Superior temporal gyrus (tissue), 1 donor: Measurements from ENCODE around the gene NKX1-1.

Source experiments
- DNase-seq: peaks from one replicate; pipeline ENCODE4 v3.0.0-alpha.2; 2016; ENCODE audit errors: extremely low spot score

NKX1-1 gene

DNA sequence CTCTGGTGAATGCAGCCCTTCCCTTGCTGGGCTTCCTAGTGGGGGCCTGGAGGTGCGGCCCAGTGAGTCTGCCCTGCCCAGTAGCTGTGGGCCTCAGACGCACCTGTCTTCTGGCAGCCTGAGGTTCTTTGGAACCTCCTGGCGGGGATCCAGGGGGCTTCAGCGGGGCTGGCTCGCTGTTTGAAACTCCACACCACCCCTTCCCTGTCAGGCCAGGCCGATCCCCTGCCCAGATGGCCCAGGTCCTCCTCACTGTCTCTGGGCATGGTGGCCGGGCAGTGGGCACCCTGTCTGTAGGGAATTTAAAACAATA lies 10.7 kb upstream of the NKX1-1 start:
- no peak for DNase-seq

DNA sequence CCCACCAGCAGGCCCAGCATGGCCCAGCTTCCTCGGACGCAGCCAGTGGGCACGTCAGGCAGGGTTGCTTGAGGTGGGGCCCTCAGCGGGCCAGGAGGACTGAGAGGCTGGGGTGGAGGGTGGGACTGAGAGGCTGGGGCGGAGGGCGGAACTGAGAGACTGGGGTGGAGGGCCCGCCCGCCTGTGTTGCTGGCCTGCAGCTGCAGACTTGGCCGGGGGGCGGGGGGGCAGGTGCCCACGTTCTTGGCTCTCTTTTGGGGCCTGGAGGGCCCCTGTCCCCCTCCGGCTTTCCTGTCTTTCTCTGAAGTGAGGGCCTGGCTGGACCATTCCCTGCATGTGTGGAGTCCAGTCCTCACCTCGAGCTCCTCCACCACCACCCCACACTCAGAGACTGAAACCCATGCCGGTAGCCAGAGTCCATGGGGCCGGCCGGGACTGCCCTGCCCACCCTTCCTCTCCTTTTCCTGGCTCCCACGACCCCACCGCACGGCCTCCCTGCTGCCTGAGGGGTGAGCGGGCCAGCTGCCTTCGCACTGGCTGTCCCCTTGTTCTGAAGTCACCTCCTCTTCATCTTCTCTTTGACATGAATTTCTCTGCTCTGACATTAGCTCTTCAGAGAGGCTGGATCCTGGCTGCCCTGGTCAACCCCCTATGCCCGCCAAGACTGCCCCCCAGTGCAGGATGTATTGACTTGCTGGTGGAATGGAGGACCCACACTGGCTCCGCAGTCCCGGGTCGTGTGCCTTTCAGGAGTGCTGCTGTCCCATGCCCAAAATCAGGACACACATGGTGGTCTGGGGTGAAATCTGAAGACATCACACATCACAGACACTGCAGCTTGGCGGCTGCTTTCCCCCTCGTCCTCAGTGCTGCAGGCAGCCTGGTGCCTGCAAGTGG lies 10.1 kb upstream of the NKX1-1 start:
- DNase-seq: no peak

DNA sequence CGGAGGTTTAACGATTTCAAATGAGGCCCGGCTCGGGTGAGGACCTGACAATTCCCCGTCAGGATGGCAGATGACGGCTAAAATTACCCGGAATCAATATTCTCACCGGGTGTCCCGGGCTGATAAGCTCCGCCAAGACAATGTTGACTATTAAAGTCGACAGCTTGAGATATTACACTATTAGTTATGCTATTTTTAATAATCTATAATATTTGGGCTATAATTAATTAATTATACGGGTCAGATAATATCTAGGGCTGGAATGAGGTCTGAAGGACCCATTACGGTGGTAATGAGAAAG lies 9.4 kb upstream of the NKX1-1 start:
- no peak for DNase-seq

DNA sequence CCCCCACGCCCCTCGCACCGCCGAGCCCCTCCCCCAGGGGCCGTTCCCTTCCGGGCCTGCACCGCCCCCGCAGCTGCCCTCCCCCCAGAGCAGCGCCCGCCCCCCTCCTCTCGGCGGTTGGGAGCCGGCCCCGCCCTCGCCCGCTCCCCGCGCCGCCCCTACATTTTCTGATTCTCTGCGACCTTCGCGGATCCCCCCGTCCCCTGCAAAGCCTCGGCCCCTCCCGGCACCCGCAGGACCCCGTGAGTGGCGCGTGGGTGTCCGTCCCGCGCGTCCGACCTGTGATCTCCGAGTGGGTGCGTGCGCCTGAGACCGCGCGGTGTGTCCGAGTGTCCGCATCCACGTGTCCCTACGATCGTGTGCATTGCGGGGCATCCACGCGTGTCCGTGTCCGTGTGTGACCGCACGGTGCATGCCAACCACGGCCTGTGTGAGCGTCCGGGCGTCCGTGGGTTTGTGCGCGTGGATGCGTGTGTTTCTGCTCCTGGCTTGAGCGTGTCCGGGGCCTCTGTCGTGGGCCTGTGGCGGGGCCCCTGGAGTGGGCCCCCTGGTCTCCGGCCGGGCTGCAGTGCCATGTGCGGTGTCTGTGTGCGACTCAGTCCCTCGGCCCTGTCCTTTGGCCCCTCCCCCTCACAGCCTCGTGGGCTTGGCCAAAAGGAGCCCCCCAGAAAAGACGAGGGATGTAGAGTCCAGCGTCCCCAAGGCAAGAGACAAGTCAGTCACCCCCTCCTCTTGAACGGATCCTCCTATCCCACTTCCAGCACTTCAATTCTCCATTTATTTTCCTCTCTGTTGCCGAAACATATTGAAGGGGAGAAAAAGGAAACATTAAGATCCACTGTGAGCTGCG lies 8.8 kb upstream of the NKX1-1 start:
- no peak for DNase-seq

DNA sequence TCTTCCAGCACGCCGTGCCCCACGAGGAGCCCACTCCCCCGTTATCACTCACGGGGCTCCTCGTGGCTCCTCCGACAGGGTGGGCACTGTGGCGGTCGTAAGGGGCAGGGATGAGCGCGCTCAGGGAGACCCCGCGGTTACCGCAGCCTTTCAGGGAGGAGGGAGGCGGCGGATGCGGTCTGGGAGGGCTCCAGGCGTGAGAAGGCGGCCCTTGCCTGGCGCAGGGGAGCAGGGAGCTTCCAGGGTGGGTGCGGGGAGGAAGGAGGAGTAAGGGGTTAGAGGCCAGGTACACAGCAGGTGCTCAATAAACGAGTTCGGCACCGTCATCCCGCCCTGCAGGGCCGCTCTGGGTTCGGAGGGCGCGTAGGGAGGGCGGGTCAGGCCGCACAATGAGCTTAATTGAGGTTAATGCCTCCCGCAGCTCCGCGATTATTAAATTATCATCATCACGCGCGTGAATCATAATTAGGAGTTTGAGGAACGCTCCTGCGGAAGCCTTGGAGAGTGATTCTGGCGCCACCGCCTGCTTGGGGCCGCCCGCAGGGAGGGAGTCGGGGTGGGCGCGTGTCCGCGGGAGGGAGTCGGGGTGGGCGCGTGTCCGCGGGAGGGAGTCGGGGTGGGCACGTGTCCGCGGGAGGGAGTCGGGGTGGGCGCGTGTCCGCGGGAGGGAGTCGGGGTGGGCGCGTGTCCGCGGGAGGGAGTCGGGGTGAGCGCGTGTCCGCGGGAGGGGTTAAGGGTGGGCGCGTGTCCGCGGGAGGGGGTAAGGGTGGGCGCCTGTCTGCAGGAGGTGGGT lies 7.6 kb upstream of the NKX1-1 start:
- no peak for DNase-seq

DNA sequence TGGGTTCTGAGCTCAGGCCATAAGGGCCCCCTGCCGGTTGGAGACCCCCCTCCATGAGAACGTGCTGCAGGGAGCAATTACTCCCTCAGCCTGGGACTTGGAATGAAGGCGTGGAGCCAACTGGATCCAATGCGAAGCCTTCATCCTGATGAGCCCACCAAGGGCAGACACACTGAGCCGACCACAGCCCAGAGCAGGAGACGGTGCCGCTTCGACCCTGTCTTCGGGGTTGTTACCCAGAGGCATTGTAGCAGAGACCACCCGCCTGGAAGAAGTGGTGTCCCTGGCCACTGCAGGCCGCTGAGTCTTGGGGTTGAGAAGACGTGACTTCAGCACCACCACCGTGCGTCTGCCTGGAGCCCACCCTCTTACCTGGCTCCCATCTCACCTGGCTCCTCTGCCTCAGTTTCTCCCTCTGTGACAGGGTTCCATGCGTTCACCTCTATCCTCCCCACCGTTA lies 7.0 kb upstream of the NKX1-1 start:
- DNase-seq: no peak

DNA sequence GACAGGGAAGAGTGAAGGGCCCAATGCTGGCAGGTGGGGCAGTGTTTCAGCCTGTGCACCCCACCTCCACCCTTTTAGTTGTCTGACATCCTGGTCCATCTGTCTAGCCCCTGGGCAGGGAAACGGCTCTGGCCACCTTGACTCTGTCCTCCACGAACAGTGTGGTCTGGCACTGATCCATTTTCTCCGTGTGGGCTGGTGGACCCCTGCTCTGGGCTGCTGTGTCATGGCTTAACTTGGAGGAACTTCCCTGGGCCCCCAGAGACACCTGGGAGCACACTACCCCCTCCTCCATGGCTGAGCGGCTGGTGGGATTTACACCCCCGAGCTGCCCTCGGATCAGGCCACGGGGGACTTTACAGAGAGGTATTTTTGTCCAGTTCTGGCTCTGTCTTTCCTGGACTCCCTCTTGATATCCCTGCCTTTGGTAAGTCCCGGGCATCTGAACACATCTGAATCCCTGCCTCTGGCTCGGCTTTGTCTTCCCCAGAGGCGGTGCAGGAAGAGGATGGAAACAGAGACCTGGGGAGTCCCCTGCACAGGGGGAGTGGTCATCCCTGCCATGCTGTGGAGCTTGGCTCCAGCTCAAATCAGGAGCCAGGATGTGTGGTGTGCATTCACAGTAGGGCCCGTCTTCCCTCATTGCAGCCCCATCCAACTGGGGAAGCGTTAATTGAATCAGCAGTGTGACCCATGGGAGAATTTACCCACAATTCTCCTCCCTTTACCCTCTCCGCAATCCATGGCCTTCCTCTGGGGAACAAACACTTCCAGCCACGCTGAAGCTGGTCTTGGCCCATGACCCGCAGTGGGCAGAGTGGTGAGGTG lies 6.3 kb upstream of the NKX1-1 start:
- no peak for DNase-seq

DNA sequence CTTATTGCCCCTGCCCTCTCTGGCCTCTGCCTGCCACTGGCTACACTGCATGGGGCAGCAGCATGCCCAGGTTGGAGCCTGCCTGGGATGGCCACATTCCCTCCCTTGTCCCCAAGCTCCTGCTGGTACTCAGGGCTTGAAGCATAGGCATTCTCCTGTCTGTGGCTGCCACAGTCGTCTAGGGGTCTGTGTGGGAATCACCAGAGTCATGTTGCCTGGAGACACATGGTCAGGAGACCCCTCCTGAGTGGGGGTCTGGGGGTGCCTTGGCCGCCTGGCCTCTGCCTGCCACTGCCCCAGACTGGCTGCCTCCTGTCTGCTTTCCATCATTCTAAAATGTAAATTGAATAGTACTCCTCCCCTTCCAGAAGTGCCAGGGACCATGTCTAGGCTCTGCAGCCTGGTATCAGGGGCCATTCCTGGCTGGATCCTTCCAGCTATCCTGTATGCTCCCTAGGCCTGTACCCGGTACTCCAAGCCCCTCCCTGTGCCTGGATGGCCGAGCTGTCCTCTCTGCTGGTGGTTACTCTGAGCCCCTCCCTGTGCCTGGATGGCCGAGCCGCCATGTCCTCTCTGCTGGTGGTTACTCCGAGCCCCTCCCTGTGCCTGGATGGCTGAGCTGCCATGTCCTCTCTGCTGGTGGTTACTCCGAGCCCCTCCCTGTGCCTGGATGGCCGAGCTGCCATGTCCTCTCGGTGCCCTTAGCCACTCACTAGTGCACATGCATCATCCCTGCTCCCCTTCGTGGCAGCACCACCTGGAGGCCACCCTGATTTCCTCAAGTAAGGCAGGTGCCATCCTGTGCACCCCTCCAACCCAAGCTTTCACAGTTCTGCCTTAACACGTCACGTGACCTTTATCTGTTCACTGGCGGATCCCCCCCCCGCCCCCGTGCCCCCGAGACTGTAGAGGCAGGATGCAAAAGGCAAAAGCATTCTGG lies 5.5 kb upstream of the NKX1-1 start:
- no peak for DNase-seq

DNA sequence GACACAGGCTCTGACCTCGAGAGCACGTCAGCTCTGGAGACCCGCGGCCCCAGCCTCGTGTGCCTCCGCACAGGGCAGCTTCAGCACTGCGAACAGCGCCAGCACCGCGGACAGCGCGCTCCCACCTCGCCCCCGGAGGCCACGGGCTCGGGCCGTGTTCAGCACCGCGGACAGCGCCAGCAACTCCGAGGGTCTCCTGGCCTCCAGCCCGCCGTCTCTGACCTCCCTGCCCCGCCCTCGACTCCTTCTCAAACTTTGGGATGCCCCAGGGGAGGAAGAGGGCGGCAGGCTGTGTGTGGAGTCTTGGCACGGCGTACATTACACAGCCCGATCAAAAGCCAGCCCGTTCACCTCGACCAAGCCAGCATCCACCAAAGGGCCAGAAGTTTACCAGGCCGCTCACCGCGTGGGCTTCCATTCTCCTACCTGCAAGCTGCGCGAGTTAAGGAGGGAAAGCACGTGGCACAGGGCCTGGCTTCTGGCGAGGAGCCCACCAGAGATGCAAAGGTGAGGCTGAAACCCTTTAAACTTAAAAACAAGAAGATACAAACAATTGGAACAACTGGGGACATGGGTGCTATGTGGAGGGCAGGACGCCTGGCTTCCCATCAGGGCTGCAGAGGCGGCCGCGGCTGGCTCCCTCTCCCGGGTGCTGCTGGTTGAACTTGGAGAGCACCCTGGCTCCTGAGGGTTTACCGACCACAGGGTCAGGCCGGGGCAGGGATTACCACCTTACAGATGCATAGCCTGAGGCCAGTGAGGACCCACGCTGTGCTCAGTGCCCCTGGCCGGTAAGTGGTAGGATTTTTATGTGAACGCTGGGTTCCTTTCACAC lies 4.5 kb upstream of the NKX1-1 start:
- no peak for DNase-seq

DNA sequence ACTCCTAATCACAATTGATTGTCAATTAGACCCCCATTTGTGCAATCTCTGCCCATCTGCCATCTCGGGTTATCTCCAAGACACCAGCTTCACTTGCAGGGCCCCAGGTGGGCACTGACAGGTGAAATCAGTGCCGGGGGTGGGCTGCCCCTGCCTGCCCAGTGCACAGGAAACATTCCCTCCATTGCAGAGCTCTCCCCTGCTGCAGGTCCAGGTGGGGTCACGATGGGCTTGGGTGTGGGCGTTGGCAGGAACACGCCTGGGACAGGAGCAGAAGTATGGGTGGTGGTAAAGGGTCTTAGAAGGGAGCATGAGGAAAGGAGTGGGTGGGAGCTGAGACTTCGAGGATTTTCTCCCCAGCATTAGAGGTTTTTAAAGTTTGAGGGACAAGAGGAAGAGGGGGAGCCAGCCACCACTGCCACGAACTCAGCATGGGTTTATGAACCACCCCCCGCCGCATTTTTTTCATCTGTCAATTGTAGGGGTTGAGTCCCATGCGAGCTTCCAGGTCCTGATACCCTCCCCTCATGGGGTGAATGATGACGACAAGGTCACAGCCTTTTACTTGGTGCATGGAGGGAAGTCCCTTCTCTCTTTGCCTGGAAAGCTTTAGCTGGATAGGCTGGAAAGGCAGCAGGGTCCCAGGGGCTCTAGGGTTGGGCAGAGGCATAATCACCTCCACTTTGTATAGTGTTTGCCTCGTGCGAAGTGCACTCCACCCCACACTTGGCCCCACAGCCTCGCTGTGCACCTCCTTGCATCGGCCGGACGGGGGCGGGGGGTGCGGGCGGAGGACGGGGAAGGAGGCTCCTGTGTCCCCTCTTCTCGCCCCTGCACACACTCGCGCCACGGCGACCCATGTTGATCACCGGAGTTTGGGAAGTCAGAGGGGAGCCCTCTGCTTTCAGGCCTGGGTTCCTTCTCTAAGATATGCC lies 3.5 kb upstream of the NKX1-1 start:
- DNase-seq: no peak

DNA sequence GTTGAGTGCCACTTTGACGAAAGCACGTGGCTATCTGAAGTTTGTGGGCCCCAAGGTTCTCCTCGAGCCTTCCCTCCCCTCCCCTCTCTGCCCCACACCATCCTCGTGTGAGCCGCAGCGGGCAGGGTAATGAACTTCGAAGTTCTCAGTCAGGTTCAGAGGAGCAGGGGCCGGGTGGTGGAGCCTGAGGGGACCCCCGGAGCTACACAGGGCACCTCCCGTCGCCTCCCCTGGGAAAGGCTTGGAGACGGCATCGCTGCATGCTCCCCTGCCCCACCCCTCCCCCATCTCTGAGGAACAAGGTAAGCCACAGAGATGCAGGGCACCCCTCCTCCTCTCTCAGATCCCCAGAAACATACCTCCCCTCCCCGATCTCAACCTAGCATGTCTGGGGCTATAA lies 2.8 kb upstream of the NKX1-1 start:
- DNase-seq: no peak

DNA sequence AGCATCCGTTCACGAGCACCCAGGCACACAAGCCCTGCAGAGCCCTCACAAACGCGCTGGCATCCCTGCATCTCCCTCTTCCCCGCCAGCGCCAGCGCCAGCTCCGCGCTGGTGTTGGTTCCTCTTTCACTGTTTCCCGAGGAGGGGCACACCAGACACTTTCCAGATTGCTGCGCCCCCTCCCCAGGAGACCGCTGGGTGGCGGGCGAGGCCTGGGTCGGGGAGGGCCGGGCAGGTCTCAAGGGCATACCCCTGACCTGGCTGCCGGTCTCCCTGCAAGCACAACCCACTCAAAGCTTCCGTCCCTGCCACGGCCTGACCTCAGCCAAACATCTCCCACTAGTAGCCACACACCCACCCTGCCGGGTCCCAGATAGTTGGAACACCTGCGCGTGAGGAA lies 2.2 kb upstream of the NKX1-1 start:
- no peak for DNase-seq

DNA sequence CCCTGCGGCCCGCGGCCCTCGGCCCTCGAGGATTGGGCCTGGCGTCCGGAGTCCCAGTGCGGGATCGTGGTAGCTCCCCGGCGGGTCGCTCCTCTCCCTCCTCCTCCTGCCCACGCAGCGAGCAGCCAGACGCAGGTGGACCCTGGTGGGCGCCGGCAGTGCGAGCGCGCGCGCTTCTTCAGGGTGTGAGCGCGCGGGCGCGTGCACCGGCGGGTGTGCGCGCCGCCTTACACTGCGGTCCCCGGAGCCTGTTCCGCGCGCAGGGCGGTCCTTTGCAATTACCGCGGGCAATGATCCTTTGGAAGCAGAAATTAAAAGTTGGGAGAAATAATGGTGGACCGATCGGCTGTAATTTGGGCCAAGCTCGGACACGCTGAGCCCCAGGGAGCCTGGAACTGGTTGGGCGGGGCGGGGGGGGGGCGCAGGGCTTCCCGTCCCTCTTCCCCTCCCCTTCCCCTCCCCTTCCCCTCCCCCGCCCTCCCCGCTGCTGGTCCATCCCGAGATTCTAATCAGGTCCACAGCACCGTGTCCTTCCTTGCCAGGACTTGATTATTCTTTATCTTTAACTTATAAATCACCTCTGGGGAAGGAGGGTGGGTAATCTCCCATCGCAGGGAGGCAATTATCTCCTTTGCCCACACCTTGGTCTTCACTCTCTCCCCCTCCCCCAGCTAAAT lies 1.6 kb upstream of the NKX1-1 start:
- DNase-seq: no peak

DNA sequence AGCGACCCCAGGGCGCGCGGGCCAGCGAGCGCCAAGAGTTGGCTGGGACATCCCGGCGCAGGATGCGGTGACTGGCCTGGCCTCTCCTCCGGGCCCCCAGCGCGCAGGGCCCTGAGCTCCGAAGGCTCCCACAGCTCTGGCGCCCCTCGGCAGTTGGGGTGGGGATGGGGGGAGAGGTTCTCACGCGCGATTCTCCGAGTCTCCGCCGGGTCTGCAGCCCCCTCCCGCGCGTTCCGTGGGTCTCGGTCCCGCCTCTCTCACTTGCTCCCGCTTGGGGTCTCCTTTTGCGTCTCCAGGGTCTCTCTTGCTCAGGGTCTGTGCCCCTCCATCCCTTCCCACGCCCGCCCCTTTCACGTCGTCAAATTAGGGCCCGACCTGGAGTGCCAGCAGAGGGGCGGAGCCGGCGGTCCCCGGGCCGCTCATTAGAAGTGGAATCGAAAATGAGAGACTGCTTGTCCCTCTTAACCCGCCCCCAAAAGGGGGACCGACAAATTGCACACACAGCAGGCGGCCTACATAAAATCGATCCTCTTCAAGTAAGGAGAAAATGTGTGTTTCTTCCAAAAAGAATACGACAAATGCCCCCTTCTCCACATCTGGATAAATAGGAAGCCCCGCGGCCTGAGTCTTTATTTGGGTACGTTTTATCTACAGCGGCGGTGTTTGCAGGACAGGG lies 877 bp upstream of the NKX1-1 start:
- DNase-seq: no peak

DNA sequence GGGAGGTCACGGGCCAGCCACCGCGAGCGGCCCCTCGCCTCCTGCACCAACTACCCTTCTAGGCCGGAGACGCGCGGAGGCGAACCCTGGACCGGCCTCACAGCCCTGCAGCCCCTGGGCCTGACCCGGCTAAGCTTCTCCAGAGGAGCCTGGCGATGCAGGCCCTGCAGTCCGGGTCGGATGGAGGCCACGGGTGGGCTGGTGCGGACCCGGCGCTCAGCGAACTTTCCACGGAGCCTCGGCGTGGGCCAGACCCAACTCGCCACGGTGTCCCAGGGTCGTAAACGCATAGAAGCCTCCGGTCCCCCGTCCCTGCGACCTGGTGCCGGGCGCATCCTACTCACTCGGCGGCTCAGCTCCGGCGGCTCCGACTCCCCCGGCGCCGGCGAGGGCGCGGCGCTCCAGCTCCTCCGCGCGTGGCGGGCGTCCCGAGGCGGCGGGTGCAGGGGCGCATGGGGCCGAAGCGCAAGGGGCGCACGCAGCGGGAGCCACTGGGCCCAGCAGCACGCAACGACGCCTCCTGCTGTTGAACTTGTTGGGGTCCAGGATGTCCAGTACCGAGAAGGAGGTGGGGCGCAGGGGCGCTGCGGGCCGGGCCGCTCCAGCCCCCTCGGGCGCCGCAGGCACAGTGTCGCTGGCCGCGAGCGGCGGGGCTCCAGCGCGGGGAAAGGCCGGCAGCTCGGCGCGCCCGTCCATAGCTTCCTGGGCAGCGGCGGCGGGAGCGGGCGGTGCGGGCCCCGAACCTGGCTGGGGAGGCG lies 427 bp downstream of the NKX1-1 start:
- DNase-seq: no peak

DNA sequence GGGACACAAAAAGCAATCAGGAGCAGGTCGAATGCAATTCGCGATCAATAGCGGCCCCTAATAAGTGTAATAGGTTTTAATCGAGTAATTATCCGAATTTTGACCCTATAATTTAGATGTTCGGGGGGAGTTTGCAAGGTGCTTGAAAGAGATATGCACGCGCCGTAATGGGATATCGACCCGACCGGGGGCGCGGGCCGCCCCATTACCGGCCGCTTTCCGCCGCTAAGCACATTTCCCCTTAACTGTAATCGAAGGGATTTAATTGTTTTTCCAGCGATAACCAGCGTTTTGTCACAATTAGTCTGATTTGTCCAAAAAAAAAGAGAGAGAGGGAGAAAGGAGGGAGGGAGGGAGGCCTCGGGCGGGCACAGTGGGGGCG lies 997 bp downstream of the NKX1-1 start:
- no peak for DNase-seq
